WTC11 (cell line): ENCODE measurements around the gene TEX19. TPM values are rescaled to one million over a fixed set of nuclear protein-coding genes. Genes with fewer than 3 reads are reported as not detected.
A peak's percentile ranks its signal among the peaks of the same experiment; 100 is the strongest.

Experiments
- ATAC-seq: fragments of 200-7000 bp; cut with Tn5 transposase; 2 replicates; pipeline ENCODE4 v1.10.0; 2021; ENCODE audit warnings: mild to moderate bottlenecking, moderate library complexity
- CTCF ChIA-PET: fragments of 300-600 bp; sonication (Branson Sonifier 250); formaldehyde crosslinking; loops from one replicate; lab custom pipeline; 2021; ENCODE audit warnings: antibody characterized with exemption; lab: Charles Lee
- POLR2A ChIA-PET: fragments of 350-600 bp; sonication (Branson Sonifier 250); formaldehyde crosslinking; loops from one replicate; lab custom pipeline; 2021; ENCODE audit warnings: antibody characterized with exemption; lab: Charles Lee
- DNase-seq: peaks from one replicate; pipeline ENCODE4 v3.0.0; 2021; ENCODE audit warnings: low spot score
- H3K27ac Mint-ChIP-seq: 2 replicates; pipeline ENCODE4 v1.8.0; 2021; ENCODE audit warnings: mixed read lengths
- H3K27me3 Mint-ChIP-seq: 2 replicates; pipeline ENCODE4 v1.8.0; 2021; ENCODE audit warnings: low read depth, mild to moderate bottlenecking, moderate library complexity, mixed read lengths
- H3K36me3 Mint-ChIP-seq: 2 replicates; pipeline ENCODE4 v1.8.0; 2021; ENCODE audit warnings: mixed read lengths
- H3K4me1 Mint-ChIP-seq: 2 replicates; pipeline ENCODE4 v1.8.0; 2022; ENCODE audit warnings: mixed read lengths
- H3K4me3 Mint-ChIP-seq: 2 replicates; pipeline ENCODE4 v1.8.0; 2021; ENCODE audit warnings: mild to moderate bottlenecking, moderate library complexity, mixed read lengths
- H3K9me3 Mint-ChIP-seq: 2 replicates; pipeline ENCODE4 v1.8.0; 2021; ENCODE audit warnings: mixed read lengths
- CDX4 ChIP-seq: fragments of 250-450 bp; sonication (Bioruptor Pico); IDR thresholded peaks from 2 replicates; pipeline ENCODE4 v1.9.0; 2021; ENCODE audit warnings: moderate library complexity, mild to moderate bottlenecking, inconsistent platforms, borderline replicate concordance
- ETV6 ChIP-seq: sonication (generic); formaldehyde crosslinking; IDR thresholded peaks from 2 replicates; pipeline ENCODE4 v1.8.1; 2022; ENCODE audit warnings: mild to moderate bottlenecking, missing genetic modification reagents
- FOXK1 ChIP-seq: sonication (generic); formaldehyde crosslinking; IDR thresholded peaks from 2 replicates; pipeline ENCODE4 v1.8.0; 2022; ENCODE audit warnings: mild to moderate bottlenecking, moderate library complexity, missing genetic modification reagents
- GABPB1 ChIP-seq: sonication (generic); formaldehyde crosslinking; IDR thresholded peaks from 2 replicates; pipeline ENCODE4 v1.8.1; 2023; ENCODE audit warnings: mild to moderate bottlenecking, missing genetic modification reagents
- NFE2L1 ChIP-seq: sonication (generic); formaldehyde crosslinking; IDR thresholded peaks from 2 replicates; pipeline ENCODE4 v1.8.1; 2023; ENCODE audit warnings: missing genetic modification reagents
- NFYB ChIP-seq: sonication (generic); formaldehyde crosslinking; conservative IDR thresholded peaks from 2 replicates; pipeline ENCODE4 v1.8.0; 2022; ENCODE audit warnings: low read depth, missing genetic modification reagents
- ZBTB21 ChIP-seq: sonication (generic); formaldehyde crosslinking; IDR thresholded peaks from 2 replicates; pipeline ENCODE4 v1.8.1; 2023; ENCODE audit warnings: mild to moderate bottlenecking, missing genetic modification reagents, borderline replicate concordance
- ZNF138 ChIP-seq: sonication (generic); formaldehyde crosslinking; conservative IDR thresholded peaks from 2 replicates; pipeline ENCODE4 v1.8.1; 2022; ENCODE audit warnings: mild to moderate bottlenecking, moderate library complexity, missing genetic modification reagents
- ZNF232 ChIP-seq: sonication (generic); formaldehyde crosslinking; IDR thresholded peaks from 2 replicates; pipeline ENCODE4 v1.8.0; 2022; ENCODE audit warnings: mild to moderate bottlenecking, missing genetic modification reagents
- ZNF423 ChIP-seq: fragments of 250-450 bp; sonication (Bioruptor Pico); IDR thresholded peaks from 2 replicates; pipeline ENCODE4 v2.1.2; 2022; ENCODE audit warnings: mild to moderate bottlenecking, moderate library complexity
- total RNA-seq: library from RNA; stranded (reverse); gene quantifications from 3 replicates; pipeline ENCODE4 v1.2.3, GENCODE V29; 2021
- TF ChIP-seq, protein P1 (sequence below): fragments of 250-450 bp; sonication (Bioruptor Pico); IDR thresholded peaks from 2 replicates; pipeline ENCODE4 v1.9.0; 2021; ENCODE audit warnings: mild to moderate bottlenecking
- TF ChIP-seq, protein P2 (sequence below): fragments of 250-450 bp; sonication (Bioruptor Pico); IDR thresholded peaks from 2 replicates; pipeline ENCODE4 v1.9.0; 2021; ENCODE audit warnings: mild to moderate bottlenecking

TEX19 gene
- total RNA-seq, 1 experiment from 2014 or later = 1.4 TPM

DNA sequence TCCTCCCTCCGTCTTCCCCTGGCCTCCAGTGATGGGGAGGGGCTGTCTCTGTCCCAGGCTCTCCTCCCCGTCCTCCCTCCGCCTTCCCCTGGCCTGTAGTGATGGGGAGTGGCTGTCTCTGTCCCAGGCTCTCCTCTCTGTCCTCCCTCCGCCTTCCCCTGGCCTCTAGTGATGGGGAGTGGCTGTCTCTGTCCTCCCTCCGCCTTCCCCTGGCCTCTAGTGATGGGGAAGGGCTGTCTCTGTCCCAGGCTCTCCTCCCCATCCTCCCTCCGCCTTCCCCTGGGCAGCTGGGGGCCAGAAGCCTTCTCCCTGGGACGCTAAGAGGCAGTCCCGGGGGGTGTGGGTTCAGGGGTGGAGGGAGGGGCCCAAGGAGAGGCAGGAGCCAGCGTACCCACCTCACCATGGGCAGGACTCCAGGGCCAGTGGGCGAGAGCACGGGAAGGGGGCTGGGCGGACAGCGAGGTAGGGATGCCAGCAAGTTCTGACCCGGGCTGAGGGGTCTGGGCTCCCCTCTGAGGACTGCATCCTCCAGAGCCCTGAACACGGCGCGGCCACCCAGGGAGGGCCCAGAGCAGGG lies 27.3 kb downstream of the TEX19 start (continued):
- TF ChIP-seq NFE2L1 (CRISPR knock-in tag) = no peak

GRCh38 chr17:82386881-82387704 lies 28.0 kb downstream of the TEX19 start:
- no peak for DNase-seq
- TF ChIP-seq ZNF423 (CRISPR knock-in tag) = no peak
- no peak for TF ChIP-seq ZNF138
- no peak for TF ChIP-seq ETV6 (CRISPR knock-in tag)
- TF ChIP-seq, protein P1, sequence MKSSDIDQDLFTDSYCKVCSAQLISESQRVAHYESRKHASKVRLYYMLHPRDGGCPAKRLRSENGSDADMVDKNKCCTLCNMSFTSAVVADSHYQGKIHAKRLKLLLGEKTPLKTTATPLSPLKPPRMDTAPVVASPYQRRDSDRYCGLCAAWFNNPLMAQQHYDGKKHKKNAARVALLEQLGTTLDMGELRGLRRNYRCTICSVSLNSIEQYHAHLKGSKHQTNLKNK (CRISPR knock-in tag) = no peak
- no peak for TF ChIP-seq FOXK1 (CRISPR knock-in tag)
- TF ChIP-seq NFYB (CRISPR knock-in tag) = no peak
- TF ChIP-seq, protein P2, sequence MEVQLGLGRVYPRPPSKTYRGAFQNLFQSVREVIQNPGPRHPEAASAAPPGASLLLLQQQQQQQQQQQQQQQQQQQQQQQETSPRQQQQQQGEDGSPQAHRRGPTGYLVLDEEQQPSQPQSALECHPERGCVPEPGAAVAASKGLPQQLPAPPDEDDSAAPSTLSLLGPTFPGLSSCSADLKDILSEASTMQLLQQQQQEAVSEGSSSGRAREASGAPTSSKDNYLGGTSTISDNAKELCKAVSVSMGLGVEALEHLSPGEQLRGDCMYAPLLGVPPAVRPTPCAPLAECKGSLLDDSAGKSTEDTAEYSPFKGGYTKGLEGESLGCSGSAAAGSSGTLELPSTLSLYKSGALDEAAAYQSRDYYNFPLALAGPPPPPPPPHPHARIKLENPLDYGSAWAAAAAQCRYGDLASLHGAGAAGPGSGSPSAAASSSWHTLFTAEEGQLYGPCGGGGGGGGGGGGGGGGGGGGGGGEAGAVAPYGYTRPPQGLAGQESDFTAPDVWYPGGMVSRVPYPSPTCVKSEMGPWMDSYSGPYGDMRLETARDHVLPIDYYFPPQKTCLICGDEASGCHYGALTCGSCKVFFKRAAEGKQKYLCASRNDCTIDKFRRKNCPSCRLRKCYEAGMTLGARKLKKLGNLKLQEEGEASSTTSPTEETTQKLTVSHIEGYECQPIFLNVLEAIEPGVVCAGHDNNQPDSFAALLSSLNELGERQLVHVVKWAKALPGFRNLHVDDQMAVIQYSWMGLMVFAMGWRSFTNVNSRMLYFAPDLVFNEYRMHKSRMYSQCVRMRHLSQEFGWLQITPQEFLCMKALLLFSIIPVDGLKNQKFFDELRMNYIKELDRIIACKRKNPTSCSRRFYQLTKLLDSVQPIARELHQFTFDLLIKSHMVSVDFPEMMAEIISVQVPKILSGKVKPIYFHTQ (CRISPR knock-in tag) = no peak
- TF ChIP-seq, all 79 proteins: peak for 0
- peaks cover 3% of the 10 kb centered on the region for H3K4me1 Mint-ChIP-seq
- POLR2A ChIA-PET = no interaction called here
- H3K36me3 Mint-ChIP-seq = no peaks in the 10 kb centered on the region
- no peaks in the 10 kb centered on the region; the same call in 1 of the 2 replicates for H3K27me3 Mint-ChIP-seq
- CTCF ChIA-PET = interaction anchor here (0.5 kb wide), 1 partner anchor 8 kb away, joined by 3 read pairs; no protein-coding TSS in a partner anchor
- no peak for ATAC-seq
- H3K27ac Mint-ChIP-seq = no peak overlapping the region
- no peak overlapping the region for H3K4me3 Mint-ChIP-seq
- H3K9me3 Mint-ChIP-seq = no peaks in the 10 kb centered on the region

DNA sequence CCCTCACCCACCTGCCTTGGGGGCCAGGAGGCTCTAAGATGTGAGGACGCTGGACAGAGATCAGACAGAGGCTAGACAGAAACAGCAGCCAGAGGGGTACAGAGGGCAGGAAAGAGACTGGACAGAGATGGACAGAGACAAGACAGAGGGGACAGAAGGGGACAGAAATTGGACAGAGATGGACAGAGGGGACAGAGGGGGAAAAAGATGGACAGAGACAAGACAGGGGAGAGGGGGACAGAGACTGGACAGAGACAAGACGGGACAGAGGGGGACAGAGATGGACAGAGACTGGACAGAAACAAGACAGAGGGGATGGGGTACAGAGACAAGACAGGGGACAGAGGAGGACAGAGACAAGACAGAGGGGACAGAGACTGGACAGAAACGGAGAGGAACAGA lies 28.7 kb downstream of the TEX19 start:
- H3K36me3 Mint-ChIP-seq = no peaks in the 10 kb centered on the region
- no peaks in the 10 kb centered on the region for H3K9me3 Mint-ChIP-seq

GRCh38 chr17:82388223-82388921 lies 29.3 kb downstream of the TEX19 start:
- ATAC-seq = no peak
- Mint-ChIP-seq H3K27ac (no peak overlapping the region), H3K36me3 (no peaks in the 10 kb centered on the region), H3K4me1 (peaks cover 3% of the 10 kb centered on the region), H3K4me3 (no peak overlapping the region), H3K27me3 (no peaks in the 10 kb centered on the region; the same call in 1 of the 2 replicates), H3K9me3 (no peaks in the 10 kb centered on the region)
- POLR2A ChIA-PET = no interaction called here
- DNase-seq = no peak
- no peak for TF ChIP-seq CDX4 (CRISPR knock-in tag)
- TF ChIP-seq GABPB1 (CRISPR knock-in tag) = 0 out of 2 replicates have a peak, but pooled peaks have one; percentile 46
- no peak for TF ChIP-seq ZBTB21 (CRISPR knock-in tag)
- CTCF ChIA-PET = no interaction called here

More for the DNA sequence above, 28.7 kb downstream of the TEX19 start:
- ATAC-seq = no peak
- Mint-ChIP-seq H3K4me3 (no peak overlapping the region), H3K4me1 (peaks cover 3% of the 10 kb centered on the region), H3K27me3 (no peaks in the 10 kb centered on the region; the same call in 1 of the 2 replicates), H3K27ac (0 out of 2 replicates have a peak overlapping the region, but pooled peaks have one; percentile 3)
- no peak for DNase-seq
- ChIA-PET POLR2A (no interaction called here), CTCF (interaction anchor here (0.5 kb wide), 1 partner anchor 8 kb away, joined by 3 read pairs; no protein-coding TSS in a partner anchor)
- TF ChIP-seq ZNF232 (CRISPR knock-in tag) (no peak), ZNF423 (CRISPR knock-in tag) (no peak)
